Measurements from ENCODE around the gene RIOK2.

Gene RIOK2

DNA sequence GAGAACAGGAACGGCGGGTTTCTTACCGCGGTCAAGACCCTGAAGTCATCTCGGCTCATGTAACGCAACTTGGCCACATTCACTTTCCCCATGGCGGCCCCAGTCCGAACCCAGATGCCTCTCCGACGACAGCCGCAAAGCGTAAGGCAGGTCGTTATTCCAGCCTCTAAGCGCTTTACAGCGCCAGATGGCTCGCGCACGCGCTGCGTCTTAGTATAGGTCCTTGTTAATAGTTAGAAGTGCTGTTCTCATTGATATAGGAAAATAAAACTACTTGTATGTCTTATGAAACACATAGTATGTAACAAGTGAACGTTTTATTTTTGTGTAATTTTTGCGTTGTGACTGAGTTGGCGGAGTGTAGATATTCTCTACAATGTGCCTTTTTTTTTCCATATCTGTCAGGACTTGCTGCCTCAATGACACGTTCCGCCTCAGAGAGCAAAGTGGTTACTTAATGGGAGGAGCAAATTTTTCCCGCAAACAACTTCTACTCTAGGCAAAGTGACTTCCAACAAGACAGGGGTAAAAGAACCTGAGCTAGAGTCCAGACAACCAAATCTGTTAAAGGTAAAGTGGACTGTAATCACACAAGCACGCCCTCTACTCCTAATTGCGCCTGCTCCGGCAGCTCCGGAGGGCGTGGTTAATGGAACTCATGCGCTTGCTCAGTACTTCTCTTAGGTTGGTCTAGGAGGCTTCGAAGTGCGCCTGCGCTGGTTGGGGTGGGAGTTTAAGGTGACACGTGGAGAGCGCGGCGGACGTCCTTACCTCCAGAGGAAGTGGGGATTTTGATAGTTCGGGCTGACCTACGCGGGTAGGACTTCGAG lies at the start of gene RIOK2:
Gene RIOK2 (minus strand): TSS at position 148 of the 830 bp plus-strand sequence. CDS start 56 bp downstream, at position 92.
- H3K4me2 ChIP-seq (ENCODE audit: low read depth, low read length, poor library complexity, severe bottlenecking) = peak within 1 kb of the TSS; percentile 77
- no peak for TF ChIP-seq EZH2phosphoT487 (conservative IDR thresholded peaks at IDR 0.05; ENCODE audit: low read length)
- TF ChIP-seq, protein P1, sequence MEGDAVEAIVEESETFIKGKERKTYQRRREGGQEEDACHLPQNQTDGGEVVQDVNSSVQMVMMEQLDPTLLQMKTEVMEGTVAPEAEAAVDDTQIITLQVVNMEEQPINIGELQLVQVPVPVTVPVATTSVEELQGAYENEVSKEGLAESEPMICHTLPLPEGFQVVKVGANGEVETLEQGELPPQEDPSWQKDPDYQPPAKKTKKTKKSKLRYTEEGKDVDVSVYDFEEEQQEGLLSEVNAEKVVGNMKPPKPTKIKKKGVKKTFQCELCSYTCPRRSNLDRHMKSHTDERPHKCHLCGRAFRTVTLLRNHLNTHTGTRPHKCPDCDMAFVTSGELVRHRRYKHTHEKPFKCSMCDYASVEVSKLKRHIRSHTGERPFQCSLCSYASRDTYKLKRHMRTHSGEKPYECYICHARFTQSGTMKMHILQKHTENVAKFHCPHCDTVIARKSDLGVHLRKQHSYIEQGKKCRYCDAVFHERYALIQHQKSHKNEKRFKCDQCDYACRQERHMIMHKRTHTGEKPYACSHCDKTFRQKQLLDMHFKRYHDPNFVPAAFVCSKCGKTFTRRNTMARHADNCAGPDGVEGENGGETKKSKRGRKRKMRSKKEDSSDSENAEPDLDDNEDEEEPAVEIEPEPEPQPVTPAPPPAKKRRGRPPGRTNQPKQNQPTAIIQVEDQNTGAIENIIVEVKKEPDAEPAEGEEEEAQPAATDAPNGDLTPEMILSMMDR (IDR thresholded peaks at IDR 0.05; ENCODE audit: insufficient read depth, low read length, poor library complexity, severe bottlenecking) = no peak
- no peaks in the 10 kb centered on the region for H3K9me2 ChIP-seq (replicated peaks; ENCODE audit: insufficient read depth, low read length)
- H3K9ac ChIP-seq (ENCODE audit: low read length) = peak within 1 kb of the TSS; percentile 79
- H4K20me1 ChIP-seq (ENCODE audit: low read depth, low read length) = no peaks in the 10 kb centered on the region
- peaks cover 12% of the 10 kb centered on the region for H3K36me3 ChIP-seq (ENCODE audit: low read length)
- H3K27me3 ChIP-seq (ENCODE audit: low read length) = no peaks in the 10 kb centered on the region
- H2AFZ ChIP-seq (ENCODE audit: low read depth, low read length, severe bottlenecking) = peak within 1 kb of the TSS; percentile 82
- no peaks in the 10 kb centered on the region for H3K9me3 ChIP-seq (ENCODE audit: insufficient read depth, low read length)
- peak within 1 kb of the TSS; percentile 90 for H3K27ac ChIP-seq (ENCODE audit: low read depth, low read length)
- peaks cover 29% of the 10 kb centered on the region for H3K79me2 ChIP-seq (ENCODE audit: insufficient read depth, low read length)
- peaks cover 3% of the 10 kb centered on the region for H3F3A ChIP-seq (ENCODE audit: insufficient read depth)
- peak within 1 kb of the TSS; percentile 87 for H3K4me3 ChIP-seq (ENCODE audit: insufficient read depth, low read length, poor library complexity, severe bottlenecking)

DNA sequence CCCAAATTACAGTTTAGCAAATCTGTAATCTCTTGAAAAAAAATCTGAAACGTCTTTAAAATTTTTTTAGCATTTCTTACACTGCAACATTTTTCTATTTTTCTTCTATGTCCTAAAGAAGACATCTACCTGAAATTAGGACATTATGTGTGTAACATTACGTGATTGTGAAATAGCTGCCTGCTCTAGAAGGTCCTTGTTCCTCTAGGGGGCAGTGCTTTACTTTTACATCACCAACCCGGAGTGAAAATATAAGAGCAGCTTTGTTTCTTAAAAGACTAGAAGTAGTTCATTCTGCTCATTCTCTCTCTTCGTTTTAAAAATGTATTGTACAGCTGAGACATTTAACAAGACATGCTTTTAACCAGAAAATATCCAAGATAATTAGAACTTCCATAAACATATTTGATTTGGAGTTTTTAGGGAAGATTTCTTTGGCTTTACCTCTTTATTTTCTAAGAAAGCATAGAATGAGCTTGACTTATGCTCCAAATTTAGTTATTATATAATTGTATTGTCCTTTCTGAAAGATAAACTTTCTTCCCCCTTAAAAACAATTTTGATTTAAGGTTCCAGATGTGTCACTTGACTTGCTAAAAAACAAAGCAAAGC lies 48.1 kb upstream of the RIOK2 start:
- no peak overlapping the region for H3K4me2 ChIP-seq (ENCODE audit: low read depth, low read length, poor library complexity, severe bottlenecking)
- TF ChIP-seq, protein P1 (IDR thresholded peaks at IDR 0.05; ENCODE audit: insufficient read depth, low read length, poor library complexity, severe bottlenecking) = peak; percentile 77
- TF ChIP-seq EZH2phosphoT487 (conservative IDR thresholded peaks at IDR 0.05; ENCODE audit: low read length) = no peak
- H3K9ac ChIP-seq (ENCODE audit: low read length) = no peak overlapping the region
- no peaks in the 10 kb centered on the region for H3K9me2 ChIP-seq (replicated peaks; ENCODE audit: insufficient read depth, low read length)
- no peaks in the 10 kb centered on the region for H3F3A ChIP-seq (ENCODE audit: insufficient read depth)
- no peaks in the 10 kb centered on the region for H3K27me3 ChIP-seq (ENCODE audit: low read length)
- no peaks in the 10 kb centered on the region for H3K9me3 ChIP-seq (ENCODE audit: insufficient read depth, low read length)
- H3K27ac ChIP-seq (ENCODE audit: low read depth, low read length) = no peak overlapping the region
- H3K36me3 ChIP-seq (ENCODE audit: low read length) = no peaks in the 10 kb centered on the region
- H2AFZ ChIP-seq (ENCODE audit: low read depth, low read length, severe bottlenecking) = no peak overlapping the region
- no peaks in the 10 kb centered on the region for H3K79me2 ChIP-seq (ENCODE audit: insufficient read depth, low read length)
- H3K4me3 ChIP-seq (ENCODE audit: insufficient read depth, low read length, poor library complexity, severe bottlenecking) = no peak overlapping the region
- H4K20me1 ChIP-seq (ENCODE audit: low read depth, low read length) = no peaks in the 10 kb centered on the region

DNA sequence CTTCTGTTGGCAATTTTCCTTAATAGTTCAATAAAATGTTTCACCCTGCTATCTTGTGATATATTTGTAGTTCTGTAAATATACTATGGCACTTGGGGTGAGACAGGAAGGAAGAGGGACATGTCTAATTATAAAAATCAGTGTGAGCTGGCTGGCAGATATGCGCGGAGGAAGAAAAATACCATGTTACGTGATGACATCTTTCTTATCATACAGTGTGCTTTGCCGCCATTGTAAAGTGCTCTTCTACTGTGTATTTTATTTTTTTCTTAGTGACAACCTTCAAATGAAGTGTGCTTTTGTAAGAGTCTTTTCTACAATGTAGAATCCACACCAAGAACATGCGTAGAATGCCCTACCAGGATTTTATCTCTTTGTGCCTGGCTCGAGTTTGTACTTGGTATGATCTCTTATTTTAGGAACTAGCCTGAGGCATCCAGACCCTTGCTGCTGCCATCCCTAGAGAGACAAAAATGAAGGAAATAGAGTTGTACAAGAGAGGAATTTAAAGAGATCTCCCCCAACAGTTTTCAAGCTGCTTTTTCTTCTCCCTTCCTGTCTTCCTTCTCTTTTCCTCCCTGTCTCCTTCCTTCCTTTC lies 46.7 kb upstream of the RIOK2 start:
- no peaks in the 10 kb centered on the region for H3K9me2 ChIP-seq (replicated peaks; ENCODE audit: insufficient read depth, low read length)
- TF ChIP-seq, protein P1 (IDR thresholded peaks at IDR 0.05; ENCODE audit: insufficient read depth, low read length, poor library complexity, severe bottlenecking) = no peak
- TF ChIP-seq EZH2phosphoT487 (conservative IDR thresholded peaks at IDR 0.05; ENCODE audit: low read length) = no peak
- no peak overlapping the region for H3K27ac ChIP-seq (ENCODE audit: low read depth, low read length)
- H3K9me3 ChIP-seq (ENCODE audit: insufficient read depth, low read length) = no peaks in the 10 kb centered on the region
- H3K27me3 ChIP-seq (ENCODE audit: low read length) = no peaks in the 10 kb centered on the region
- H2AFZ ChIP-seq (ENCODE audit: low read depth, low read length, severe bottlenecking) = no peak overlapping the region
- no peaks in the 10 kb centered on the region for H3F3A ChIP-seq (ENCODE audit: insufficient read depth)
- no peak overlapping the region for H3K4me2 ChIP-seq (ENCODE audit: low read depth, low read length, poor library complexity, severe bottlenecking)
- no peaks in the 10 kb centered on the region for H3K36me3 ChIP-seq (ENCODE audit: low read length)
- no peaks in the 10 kb centered on the region for H3K79me2 ChIP-seq (ENCODE audit: insufficient read depth, low read length)
- no peak overlapping the region for H3K4me3 ChIP-seq (ENCODE audit: insufficient read depth, low read length, poor library complexity, severe bottlenecking)
- H4K20me1 ChIP-seq (ENCODE audit: low read depth, low read length) = no peaks in the 10 kb centered on the region; the same call in 1 of the 2 replicates
- H3K9ac ChIP-seq (ENCODE audit: low read length) = no peak overlapping the region

Measured in SU-DHL-6 (cell line).